GM21619 (cell line): ENCODE results near the gene ZNF746.

Experiments
- ATAC-seq: cut with Tn5 transposase; IDR thresholded peaks from one replicate; pipeline ENCODE4 v1.9.1; 2021; ENCODE audit not compliant: unreplicated experiment

The ZNF746 gene

GRCh38 chr7:149430192-149430591 lies 67.4 kb downstream of the ZNF746 start:
- ATAC-seq: no peak

GRCh38 chr7:149427893-149428292 lies 69.7 kb downstream of the ZNF746 start:
- ATAC-seq: no peak

- ATAC-seq: no peak
These were observed 70.4 kb downstream of the ZNF746 start for GRCh38 chr7:149427096-149427680.

- ATAC-seq: no peak
These were observed 74.0 kb downstream of the ZNF746 start for GRCh38 chr7:149423449-149424110.

GRCh38 chr7:149422914-149423301 lies 74.7 kb downstream of the ZNF746 start:
- no peak for ATAC-seq
